ENCODE results near the gene CRMP1. TPM values are rescaled to one million over a fixed set of nuclear protein-coding genes. Genes with fewer than 3 reads are reported as not detected.

Gene CRMP1
- total RNA-seq, 2 experiments from 2014 or later = not detected

GRCh38 chr4:5908876-5909427 lies 16.1 kb upstream of the CRMP1 start:
- H3K27me3 Mint-ChIP-seq = peaks cover 37% of the 10 kb centered on the region
- DNase-seq (no peak), ATAC-seq (ENCODE audit: poor library complexity) (no peak)
- ChIA-PET POLR2A (no interaction called here), CTCF (no interaction called here)
- no peaks in the 10 kb centered on the region for H3K4me1 Mint-ChIP-seq (ENCODE audit: low read depth)
- Histone ChIP-seq H3K4me3 (ENCODE audit: low read length) (no peak overlapping the region), H3K9me3 (ENCODE audit: control insufficient read depth in 1 of 2, insufficient read depth in 1 of 2, low read length in 2 of 2) (peaks cover 16 to 17% of the 10 kb centered on the region in 2 experiments), H3K4me1 (ENCODE audit: insufficient read depth, low read length) (no peaks in the 10 kb centered on the region), H3K36me3 (ENCODE audit: insufficient read depth, low read length) (no peaks in the 10 kb centered on the region), H3K27ac (ENCODE audit: low read depth in 1 of 2, low read length in 2 of 2) (no peak overlapping the region), H3K27me3 (ENCODE audit: control insufficient read depth in 1 of 2, insufficient read depth in 2 of 2, low read length in 2 of 2) (peaks cover 0 to 4% of the 10 kb centered on the region in 2 experiments)
- H3K27ac Mint-ChIP-seq = no peak overlapping the region
- H3K36me3 Mint-ChIP-seq (ENCODE audit: low read depth) = no peaks in the 10 kb centered on the region
- H3K4me3 Mint-ChIP-seq = no peak overlapping the region
- TF ChIP-seq CTCF (IDR thresholded peaks at IDR 0.05) = no peak
- intact Hi-C loops (cut with DNase I, micrococcal nuclease) = no loop called here
- H3K9me3 Mint-ChIP-seq = peaks cover 4% of the 10 kb centered on the region

- ChIA-PET CTCF (no interaction called here), POLR2A (no interaction called here)
- Mint-ChIP-seq H3K9me3 (peaks cover 4% of the 10 kb centered on the region), H3K4me1 (ENCODE audit: low read depth) (no peaks in the 10 kb centered on the region), H3K27ac (no peak overlapping the region), H3K36me3 (ENCODE audit: low read depth) (no peaks in the 10 kb centered on the region), H3K4me3 (no peak overlapping the region), H3K27me3 (peaks cover 51% of the 10 kb centered on the region)
- no peaks in the 10 kb centered on the region for H3K4me1 ChIP-seq (ENCODE audit: insufficient read depth, low read length)
- peaks cover 9 to 20% of the 10 kb centered on the region in 2 experiments for H3K9me3 ChIP-seq (ENCODE audit: control insufficient read depth in 1 of 2, insufficient read depth in 1 of 2, low read length in 2 of 2)
- H3K27me3 ChIP-seq (ENCODE audit: control insufficient read depth in 1 of 2, insufficient read depth in 2 of 2, low read length in 2 of 2) = peaks cover 0 to 8% of the 10 kb centered on the region in 2 experiments
- no peaks in the 10 kb centered on the region for H3K36me3 ChIP-seq (ENCODE audit: insufficient read depth, low read length)
- H3K4me3 ChIP-seq (ENCODE audit: low read length) = no peak overlapping the region
- no peak for ATAC-seq (ENCODE audit: poor library complexity)
- no peak for DNase-seq
- H3K27ac ChIP-seq (ENCODE audit: low read depth in 1 of 2, low read length in 2 of 2) = no peak overlapping the region
- intact Hi-C loops (cut with DNase I, micrococcal nuclease) = no loop called here
- no peak for TF ChIP-seq CTCF (IDR thresholded peaks at IDR 0.05)
Measured at GRCh38 chr4:5906191-5906590, 13.3 kb upstream of the CRMP1 start.

GRCh38 chr4:5905714-5906113 lies 12.8 kb upstream of the CRMP1 start:
- Mint-ChIP-seq H3K36me3 (ENCODE audit: low read depth) (no peaks in the 10 kb centered on the region), H3K4me3 (no peak overlapping the region), H3K27ac (no peak overlapping the region), H3K9me3 (peaks cover 4% of the 10 kb centered on the region), H3K27me3 (peaks cover 55% of the 10 kb centered on the region), H3K4me1 (ENCODE audit: low read depth) (no peaks in the 10 kb centered on the region)
- H3K4me3 ChIP-seq (ENCODE audit: low read length) = no peak overlapping the region
- peaks cover 9 to 16% of the 10 kb centered on the region in 2 experiments for H3K9me3 ChIP-seq (ENCODE audit: control insufficient read depth in 1 of 2, insufficient read depth in 1 of 2, low read length in 2 of 2)
- H3K27ac ChIP-seq (ENCODE audit: low read depth in 1 of 2, low read length in 2 of 2) = no peak overlapping the region
- intact Hi-C loops (cut with DNase I, micrococcal nuclease) = no loop called here
- H3K4me1 ChIP-seq (ENCODE audit: insufficient read depth, low read length) = no peaks in the 10 kb centered on the region
- H3K36me3 ChIP-seq (ENCODE audit: insufficient read depth, low read length) = no peaks in the 10 kb centered on the region
- ChIA-PET POLR2A (no interaction called here), CTCF (no interaction called here)
- DNase-seq (no peak), ATAC-seq (ENCODE audit: poor library complexity) (no peak)
- TF ChIP-seq CTCF (IDR thresholded peaks at IDR 0.05) = no peak
- H3K27me3 ChIP-seq (ENCODE audit: control insufficient read depth in 1 of 2, insufficient read depth in 2 of 2, low read length in 2 of 2) = peaks cover 0 to 8% of the 10 kb centered on the region in 2 experiments
